ENCODE measurements around the gene ATP8B1. TPM values are rescaled to one million over a fixed set of nuclear protein-coding genes. Genes with fewer than 3 reads are reported as not detected.

The ATP8B1 gene
- total RNA-seq, 1 donor, result 46.7 TPM

DNA sequence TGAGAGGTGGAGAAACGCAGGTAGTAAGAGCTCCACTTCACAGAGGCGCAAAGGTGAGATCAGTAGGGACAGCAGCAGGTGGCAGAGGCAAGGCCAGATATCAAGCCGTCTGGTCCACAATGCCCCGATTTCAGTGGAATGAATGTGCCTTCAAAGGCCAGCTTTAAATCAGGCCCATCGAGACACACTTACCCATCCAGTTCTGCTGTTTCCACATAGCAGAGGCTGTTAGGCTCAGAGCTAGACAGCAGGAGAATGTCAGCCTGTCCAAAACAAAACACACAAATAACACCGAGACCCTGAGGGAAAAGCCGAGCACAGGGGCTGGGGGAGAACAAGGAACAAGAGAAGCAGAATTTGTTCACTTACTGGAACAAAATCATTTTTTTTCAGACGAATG is 105.7 kb downstream of the ATP8B1 start:
- peaks cover 18% of the 10 kb centered on the region for H3K4me1 ChIP-seq (ENCODE audit: insufficient read depth, low read length)
- TF ChIP-seq, protein P1, sequence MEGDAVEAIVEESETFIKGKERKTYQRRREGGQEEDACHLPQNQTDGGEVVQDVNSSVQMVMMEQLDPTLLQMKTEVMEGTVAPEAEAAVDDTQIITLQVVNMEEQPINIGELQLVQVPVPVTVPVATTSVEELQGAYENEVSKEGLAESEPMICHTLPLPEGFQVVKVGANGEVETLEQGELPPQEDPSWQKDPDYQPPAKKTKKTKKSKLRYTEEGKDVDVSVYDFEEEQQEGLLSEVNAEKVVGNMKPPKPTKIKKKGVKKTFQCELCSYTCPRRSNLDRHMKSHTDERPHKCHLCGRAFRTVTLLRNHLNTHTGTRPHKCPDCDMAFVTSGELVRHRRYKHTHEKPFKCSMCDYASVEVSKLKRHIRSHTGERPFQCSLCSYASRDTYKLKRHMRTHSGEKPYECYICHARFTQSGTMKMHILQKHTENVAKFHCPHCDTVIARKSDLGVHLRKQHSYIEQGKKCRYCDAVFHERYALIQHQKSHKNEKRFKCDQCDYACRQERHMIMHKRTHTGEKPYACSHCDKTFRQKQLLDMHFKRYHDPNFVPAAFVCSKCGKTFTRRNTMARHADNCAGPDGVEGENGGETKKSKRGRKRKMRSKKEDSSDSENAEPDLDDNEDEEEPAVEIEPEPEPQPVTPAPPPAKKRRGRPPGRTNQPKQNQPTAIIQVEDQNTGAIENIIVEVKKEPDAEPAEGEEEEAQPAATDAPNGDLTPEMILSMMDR (IDR thresholded peaks at IDR 0.05; ENCODE audit: extremely low read depth, low read depth, low read length), result no peak
- H2AFZ ChIP-seq (ENCODE audit: low read length), result no peak overlapping the region
- H3K79me2 ChIP-seq (ENCODE audit: insufficient read depth, low read length), result peaks cover 54% of the 10 kb centered on the region
- peaks cover 67% of the 10 kb centered on the region for H3K36me3 ChIP-seq (ENCODE audit: insufficient read depth, low read length)
- no peak overlapping the region for H3K4me2 ChIP-seq (ENCODE audit: insufficient read depth, low read length)
- H4K20me1 ChIP-seq (ENCODE audit: insufficient read depth, low read length), result peaks cover 10% of the 10 kb centered on the region
- no peak overlapping the region for H3K4me3 ChIP-seq (ENCODE audit: insufficient read depth, low read length)
- H3K27me3 ChIP-seq (ENCODE audit: insufficient read depth, low read length), result no peaks in the 10 kb centered on the region
- no peak overlapping the region for H3K27ac ChIP-seq (ENCODE audit: low read depth, low read length)
- H3K9me3 ChIP-seq (ENCODE audit: low read depth, low read length), result no peaks in the 10 kb centered on the region
- no peak for DNase-seq (ENCODE audit: insufficient read length, low spot score, missing footprints)

DNA sequence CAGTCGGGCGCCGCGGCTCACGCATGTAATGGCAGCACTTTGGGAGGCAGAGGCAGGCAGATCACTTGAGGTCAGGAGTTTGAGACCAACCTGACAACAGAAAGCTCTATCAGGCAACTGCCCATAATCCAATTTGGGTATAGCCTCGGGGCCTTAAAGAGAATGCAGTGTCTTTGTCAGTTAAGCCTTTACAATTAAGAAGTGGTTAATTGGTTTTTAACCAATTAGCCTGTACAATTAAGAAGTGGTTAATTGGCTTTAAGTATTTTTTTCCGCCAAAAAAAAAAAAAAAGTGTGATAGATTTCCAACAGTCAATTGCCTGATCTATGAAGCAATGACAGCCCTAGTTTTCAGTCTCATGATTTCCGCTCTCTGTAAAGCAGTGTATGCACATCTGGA is 106.8 kb downstream of the ATP8B1 start:
- H3K79me2 ChIP-seq (ENCODE audit: insufficient read depth, low read length), result peaks cover 52% of the 10 kb centered on the region
- no peak for DNase-seq (ENCODE audit: insufficient read length, low spot score, missing footprints)
- no peak overlapping the region for H3K4me2 ChIP-seq (ENCODE audit: insufficient read depth, low read length)
- no peak overlapping the region for H3K27ac ChIP-seq (ENCODE audit: low read depth, low read length)
- peaks cover 9% of the 10 kb centered on the region for H4K20me1 ChIP-seq (ENCODE audit: insufficient read depth, low read length)
- H3K4me3 ChIP-seq (ENCODE audit: insufficient read depth, low read length), result no peak overlapping the region
- TF ChIP-seq, protein P1 (IDR thresholded peaks at IDR 0.05; ENCODE audit: extremely low read depth, low read depth, low read length), result no peak
- H3K9me3 ChIP-seq (ENCODE audit: low read depth, low read length), result no peaks in the 10 kb centered on the region
- no peak overlapping the region for H2AFZ ChIP-seq (ENCODE audit: low read length)
- H3K27me3 ChIP-seq (ENCODE audit: insufficient read depth, low read length), result no peaks in the 10 kb centered on the region
- peaks cover 18% of the 10 kb centered on the region for H3K4me1 ChIP-seq (ENCODE audit: insufficient read depth, low read length)
- H3K36me3 ChIP-seq (ENCODE audit: insufficient read depth, low read length), result peaks cover 69% of the 10 kb centered on the region

- Histone ChIP-seq H3K79me2 (ENCODE audit: insufficient read depth, low read length) (peaks cover 39% of the 10 kb centered on the region), H3K36me3 (ENCODE audit: insufficient read depth, low read length) (peaks cover 79% of the 10 kb centered on the region)
- TF ChIP-seq, protein P1 (IDR thresholded peaks at IDR 0.05; ENCODE audit: extremely low read depth, low read depth, low read length), result no peak
Measured at GRCh38 chr18:57691363-57691762, 111.8 kb downstream of the ATP8B1 start.

GRCh38 chr18:57687970-57688369 is 115.1 kb downstream of the ATP8B1 start:
- Histone ChIP-seq H4K20me1 (ENCODE audit: insufficient read depth, low read length) (peaks cover 3% of the 10 kb centered on the region), H3K79me2 (ENCODE audit: insufficient read depth, low read length) (peaks cover 39% of the 10 kb centered on the region), H3K4me2 (ENCODE audit: insufficient read depth, low read length) (no peak overlapping the region), H2AFZ (ENCODE audit: low read length) (no peak overlapping the region), H3K36me3 (ENCODE audit: insufficient read depth, low read length) (peaks cover 86% of the 10 kb centered on the region), H3K27me3 (ENCODE audit: insufficient read depth, low read length) (no peaks in the 10 kb centered on the region), H3K4me1 (ENCODE audit: insufficient read depth, low read length) (no peaks in the 10 kb centered on the region), H3K4me3 (ENCODE audit: insufficient read depth, low read length) (no peak overlapping the region), H3K9me3 (ENCODE audit: low read depth, low read length) (no peaks in the 10 kb centered on the region), H3K27ac (ENCODE audit: low read depth, low read length) (no peak overlapping the region)
- TF ChIP-seq, protein P1 (IDR thresholded peaks at IDR 0.05; ENCODE audit: extremely low read depth, low read depth, low read length), result no peak
- DNase-seq (ENCODE audit: insufficient read length, low spot score, missing footprints), result no peak

More at GRCh38 chr18:57691363-57691762, 111.8 kb downstream of the ATP8B1 start:
- Histone ChIP-seq H3K9me3 (ENCODE audit: low read depth, low read length) (no peaks in the 10 kb centered on the region), H2AFZ (ENCODE audit: low read length) (no peak overlapping the region), H3K4me1 (ENCODE audit: insufficient read depth, low read length) (peaks cover 8% of the 10 kb centered on the region), H3K27me3 (ENCODE audit: insufficient read depth, low read length) (no peaks in the 10 kb centered on the region), H4K20me1 (ENCODE audit: insufficient read depth, low read length) (peaks cover 3% of the 10 kb centered on the region), H3K4me2 (ENCODE audit: insufficient read depth, low read length) (no peak overlapping the region), H3K4me3 (ENCODE audit: insufficient read depth, low read length) (no peak overlapping the region), H3K27ac (ENCODE audit: low read depth, low read length) (no peak overlapping the region)
- DNase-seq (ENCODE audit: insufficient read length, low spot score, missing footprints), result no peak
